Tibial artery (tissue), 4 donors: ENCODE data around the gene IL1RAP.

ENCODE experiments used
- DNase-seq, 2 donors: peaks; one replicate each; pipeline ENCODE4 v3.0.0-alpha.2; 2019
- H3K27ac ChIP-seq, 2 donors: fragments of 200-600 bp; sonication (generic) in 1 of 2; 1 replicate in 1 of 2; 2 replicates in 1 of 2; pipeline ENCODE4 v1.5.1; 2018 to 2019; ENCODE audit warnings: mild to moderate bottlenecking in 1 of 2
- H3K27me3 ChIP-seq, 2 donors: fragments of 200-600 bp; sonication (generic) in 1 of 2; one replicate each; pipeline versions ENCODE4 v1.5.1 to v1.6.0; 2016 to 2019
- H3K36me3 ChIP-seq, 3 donors: fragments of 200-600 bp; sonication (generic) in 2 of 3; one replicate each; pipeline ENCODE4 v1.5.1; 2016 to 2019; ENCODE audit warnings: mild to moderate bottlenecking in 2 of 3
- H3K4me1 ChIP-seq, 4 donors: fragments of 200-600 bp; sonication (generic) in 2 of 4; 1 replicate in 3 of 4; 2 replicates in 1 of 4; pipeline ENCODE4 v1.5.1; 2016 to 2019
- H3K4me3 ChIP-seq, 2 donors: fragments of 200-600 bp; sonication (generic) in 1 of 2; 1 replicate in 1 of 2; 2 replicates in 1 of 2; pipeline ENCODE4 v1.5.1; 2018 to 2019; ENCODE audit warnings: mild to moderate bottlenecking in 2 of 2
- H3K9me3 ChIP-seq, 3 donors: fragments of 200-600 bp; sonication (generic) in 1 of 3; one replicate each; pipeline ENCODE4 v1.5.1; 2016 to 2019
- intact Hi-C: fragments of 100-400 bp; cut with DNase I; formaldehyde crosslinking; loops from one replicate; pipeline ENCODE4 v1.15.0; 2023; ENCODE audit warnings: low total_unique reads
- TF ChIP-seq, protein P1 (sequence below), 2 experiments: fragments of 200-600 bp in 1 of 2; fragments of 450-650 bp in 1 of 2; IDR thresholded peaks; one replicate each; pipeline ENCODE4 v1.5.1; 2017 to 2019; ENCODE audit warnings: antibody characterized with exemption in 2 of 2, mild to moderate bottlenecking in 1 of 2, moderate library complexity in 1 of 2

Gene IL1RAP

DNA sequence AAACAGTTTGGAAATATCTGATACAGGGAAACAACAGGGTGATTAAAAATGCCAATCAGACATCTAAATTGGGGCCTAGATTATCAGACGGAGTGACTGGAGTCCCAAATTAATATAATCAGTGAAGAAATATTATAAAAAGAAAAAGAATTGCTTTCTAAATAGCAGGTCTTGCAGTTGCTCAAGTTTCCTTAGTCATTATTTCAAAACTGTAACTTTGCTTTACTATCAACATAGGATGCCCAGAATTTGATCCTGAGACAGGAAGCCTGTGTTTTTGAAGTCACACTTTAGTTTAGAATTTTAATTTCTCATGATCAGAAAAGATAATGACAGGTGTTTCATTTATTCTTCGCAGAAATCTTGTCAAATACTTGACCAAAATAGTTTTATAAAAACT is 105.9 kb downstream of the IL1RAP start:
- intact Hi-C loops, result no loop called here
- H3K4me1 ChIP-seq, result no peaks in the 10 kb centered on the region

DNA sequence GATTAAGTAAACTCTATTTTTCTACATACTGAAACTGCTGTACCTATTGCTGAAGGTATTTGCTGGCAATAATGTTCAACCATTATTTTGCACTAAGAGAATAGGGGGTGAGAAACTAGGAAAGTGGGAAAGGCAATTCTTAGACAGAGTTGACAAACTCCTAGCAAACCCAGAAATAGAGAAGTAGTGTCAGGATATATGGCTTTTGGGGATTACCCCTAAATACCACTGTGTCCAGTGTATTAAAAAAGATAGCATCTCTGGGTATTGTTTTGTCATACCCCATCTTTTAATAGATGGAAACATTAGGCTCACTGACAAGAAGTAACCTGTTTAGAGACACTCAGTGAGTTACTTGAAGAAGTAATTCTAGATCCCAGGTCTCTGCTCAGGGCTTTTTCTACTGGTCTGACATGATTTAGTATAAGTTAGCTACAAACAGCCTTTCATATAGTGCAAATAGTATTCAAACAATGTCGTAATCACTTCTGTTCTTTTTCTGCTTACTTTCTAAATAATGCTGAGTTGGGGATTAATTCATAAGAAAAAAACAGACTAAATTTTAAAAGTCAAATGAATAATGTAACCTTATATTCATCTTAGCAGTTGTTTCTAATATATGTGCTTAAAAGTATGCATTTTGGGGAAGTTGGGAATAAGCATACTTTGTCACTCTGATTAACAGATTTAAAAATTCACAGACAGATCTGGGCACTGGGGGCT is 107.2 kb downstream of the IL1RAP start:
- TF ChIP-seq, protein P1, sequence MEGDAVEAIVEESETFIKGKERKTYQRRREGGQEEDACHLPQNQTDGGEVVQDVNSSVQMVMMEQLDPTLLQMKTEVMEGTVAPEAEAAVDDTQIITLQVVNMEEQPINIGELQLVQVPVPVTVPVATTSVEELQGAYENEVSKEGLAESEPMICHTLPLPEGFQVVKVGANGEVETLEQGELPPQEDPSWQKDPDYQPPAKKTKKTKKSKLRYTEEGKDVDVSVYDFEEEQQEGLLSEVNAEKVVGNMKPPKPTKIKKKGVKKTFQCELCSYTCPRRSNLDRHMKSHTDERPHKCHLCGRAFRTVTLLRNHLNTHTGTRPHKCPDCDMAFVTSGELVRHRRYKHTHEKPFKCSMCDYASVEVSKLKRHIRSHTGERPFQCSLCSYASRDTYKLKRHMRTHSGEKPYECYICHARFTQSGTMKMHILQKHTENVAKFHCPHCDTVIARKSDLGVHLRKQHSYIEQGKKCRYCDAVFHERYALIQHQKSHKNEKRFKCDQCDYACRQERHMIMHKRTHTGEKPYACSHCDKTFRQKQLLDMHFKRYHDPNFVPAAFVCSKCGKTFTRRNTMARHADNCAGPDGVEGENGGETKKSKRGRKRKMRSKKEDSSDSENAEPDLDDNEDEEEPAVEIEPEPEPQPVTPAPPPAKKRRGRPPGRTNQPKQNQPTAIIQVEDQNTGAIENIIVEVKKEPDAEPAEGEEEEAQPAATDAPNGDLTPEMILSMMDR (IDR thresholded peaks at IDR 0.05), result no peak
- Histone ChIP-seq H3K4me1 (no peaks in the 10 kb centered on the region), H3K27me3 (no peaks in the 10 kb centered on the region), H3K27ac (no peak overlapping the region), H3K9me3 (no peaks in the 10 kb centered on the region), H3K4me3 (no peak overlapping the region), H3K36me3 (peaks cover 0 to 5% (median 0%) of the 10 kb centered on the region in 3 donors)
- intact Hi-C loops, result no loop called here
- DNase-seq, result no peak

More for the DNA sequence above, 105.9 kb downstream of the IL1RAP start:
- Histone ChIP-seq H3K36me3 (peaks cover 0 to 4% (median 0%) of the 10 kb centered on the region in 3 donors), H3K27me3 (no peaks in the 10 kb centered on the region), H3K4me3 (no peak overlapping the region), H3K27ac (no peak overlapping the region), H3K9me3 (no peaks in the 10 kb centered on the region)
- DNase-seq, result no peak
- TF ChIP-seq, protein P1 (IDR thresholded peaks at IDR 0.05), result no peak

DNA sequence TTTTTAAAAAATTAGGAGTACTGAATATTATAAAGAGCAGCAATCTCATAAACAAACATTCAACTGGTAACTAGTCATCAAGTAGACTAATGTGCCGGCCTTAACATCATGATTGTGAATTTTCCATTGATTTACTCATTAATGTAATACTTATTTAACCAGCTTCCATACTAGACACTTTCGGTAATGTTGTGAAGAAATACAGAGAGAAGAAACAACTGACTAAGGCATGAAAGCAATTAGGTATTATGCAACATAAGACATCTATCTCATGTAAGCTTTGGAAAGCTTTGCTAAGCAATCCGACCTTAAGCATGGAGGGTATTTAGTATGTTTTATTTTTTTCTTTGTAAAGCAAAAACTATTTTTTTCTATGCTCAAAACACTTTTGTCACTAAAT is 108.0 kb downstream of the IL1RAP start:
- no peaks in the 10 kb centered on the region for H3K9me3 ChIP-seq
- intact Hi-C loops, result no loop called here
- no peaks in the 10 kb centered on the region for H3K27me3 ChIP-seq
- no peak overlapping the region for H3K27ac ChIP-seq
- H3K4me1 ChIP-seq, result no peaks in the 10 kb centered on the region
- DNase-seq, result no peak
- TF ChIP-seq, protein P1 (IDR thresholded peaks at IDR 0.05), result no peak
- peaks cover 0 to 5% (median 0%) of the 10 kb centered on the region in 3 donors for H3K36me3 ChIP-seq
- no peak overlapping the region for H3K4me3 ChIP-seq

DNA sequence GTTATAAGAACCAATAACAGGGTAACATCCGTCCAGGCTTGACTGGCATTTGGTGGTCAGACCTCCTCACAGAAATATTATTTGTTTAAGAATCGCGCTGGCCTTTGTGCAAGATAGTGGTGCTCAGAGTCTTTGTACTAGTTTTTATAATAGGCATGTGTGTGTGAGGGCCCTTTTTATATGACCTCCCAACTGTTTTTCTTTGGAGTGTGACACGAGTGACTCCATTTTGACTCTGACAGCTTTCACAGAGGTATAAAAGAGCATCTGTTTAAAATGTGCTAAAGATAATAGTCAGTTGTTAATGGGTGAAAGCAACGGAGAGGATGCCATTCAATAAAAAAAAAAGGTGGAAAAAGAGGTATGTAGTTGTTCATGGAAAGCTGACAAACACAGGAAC is 110.4 kb downstream of the IL1RAP start:
- Histone ChIP-seq H3K9me3 (no peaks in the 10 kb centered on the region), H3K4me1 (no peaks in the 10 kb centered on the region), H3K27me3 (no peaks in the 10 kb centered on the region), H3K36me3 (peaks cover 0 to 5% (median 0%) of the 10 kb centered on the region in 3 donors), H3K4me3 (no peak overlapping the region), H3K27ac (no peak overlapping the region)
- TF ChIP-seq, protein P1 (IDR thresholded peaks at IDR 0.05), result no peak
- no peak for DNase-seq
- intact Hi-C loops, result no loop called here

DNA sequence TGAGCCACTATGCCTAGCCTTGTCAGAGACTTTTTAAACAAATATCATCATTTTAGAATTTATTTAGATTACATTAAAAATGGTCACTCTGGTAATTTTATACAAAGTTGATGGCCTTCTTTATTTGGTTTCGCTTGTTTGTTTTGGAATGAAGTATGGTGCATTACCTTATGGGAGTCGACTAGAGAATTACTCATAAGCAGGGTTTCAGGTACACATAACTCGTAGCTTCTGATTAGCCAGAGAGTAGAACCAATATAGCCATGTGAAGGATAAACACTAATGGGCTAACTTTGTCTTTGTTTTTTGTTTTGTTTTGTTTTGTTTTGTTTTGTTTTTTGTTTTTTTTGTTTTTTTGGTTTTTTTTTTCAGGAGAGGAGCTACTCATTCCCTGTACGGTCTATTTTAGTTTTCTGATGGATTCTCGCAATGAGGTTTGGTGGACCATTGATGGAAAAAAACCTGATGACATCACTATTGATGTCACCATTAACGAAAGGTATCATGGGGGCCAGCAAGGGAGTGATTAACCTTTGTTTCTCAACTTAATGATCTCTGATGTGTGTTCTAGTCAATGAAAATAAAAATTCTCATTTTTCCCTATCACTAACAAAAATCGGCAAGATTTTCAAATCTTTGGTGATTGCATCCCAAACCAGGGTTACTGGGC is 113.2 kb downstream of the IL1RAP start:
- TF ChIP-seq, protein P1 (IDR thresholded peaks at IDR 0.05), result no peak

More for the DNA sequence above, 113.2 kb downstream of the IL1RAP start:
- H3K27me3 ChIP-seq, result no peaks in the 10 kb centered on the region
- H3K36me3 ChIP-seq, result peaks cover 0 to 5% (median 0%) of the 10 kb centered on the region in 3 donors
- DNase-seq, result no peak
- no peaks in the 10 kb centered on the region for H3K9me3 ChIP-seq
- no peak overlapping the region for H3K4me3 ChIP-seq
- intact Hi-C loops, result no loop called here
- H3K27ac ChIP-seq, result no peak overlapping the region
- no peaks in the 10 kb centered on the region for H3K4me1 ChIP-seq
